DMS53 treated with DMSO at 0.1 percent for 48 hours (cell line): Measurements from ENCODE around the gene KRTAP9-6.
"Not testable (repeated sequence)": the region's sequence is repeated elsewhere in the genome, so short reads cannot be mapped to it uniquely, and the experiment has no call there.

Experiments
- DNase-seq: peaks from one replicate; lab custom pipeline; 2025; ENCODE audit not compliant: unreplicated experiment; lab: John Stamatoyannopoulos, UW

The KRTAP9-6 gene

GRCh38 chr17:41271323-41271722 is 6.1 kb downstream of the KRTAP9-6 start:
- DNase-seq: not testable (repeated sequence)

- DNase-seq: no peak
Observed at GRCh38 chr17:41271858-41272257, 6.7 kb downstream of the KRTAP9-6 start.

- DNase-seq: not testable (repeated sequence)
Observed at GRCh38 chr17:41275648-41276190, 10.5 kb downstream of the KRTAP9-6 start, which contains the start of gene KRTAP9-7. Gene KRTAP9-7, plus strand, starts transcription at chr17:41275698. Its CDS starts 0 bp downstream, at chr17:41275698.

- no peak for DNase-seq
Observed at GRCh38 chr17:41278176-41278955, 13.2 kb downstream of the KRTAP9-6 start.

- DNase-seq: no peak
Observed at GRCh38 chr17:41284043-41284442, 18.9 kb downstream of the KRTAP9-6 start.

- no peak for DNase-seq
Observed at GRCh38 chr17:41284546-41284945, 19.4 kb downstream of the KRTAP9-6 start.

GRCh38 chr17:41287050-41287449 is 21.9 kb downstream of the KRTAP9-6 start:
- no peak for DNase-seq

GRCh38 chr17:41294016-41294415 is 28.8 kb downstream of the KRTAP9-6 start:
- no peak for DNase-seq

GRCh38 chr17:41296846-41297245 is 31.7 kb downstream of the KRTAP9-6 start:
- no peak for DNase-seq

- no peak for DNase-seq
Observed at GRCh38 chr17:41298458-41299135, 33.4 kb downstream of the KRTAP9-6 start.

- no peak for DNase-seq
Observed at GRCh38 chr17:41301204-41301790, 36.1 kb downstream of the KRTAP9-6 start.

- no peak for DNase-seq
Observed at GRCh38 chr17:41301916-41302901, 37.0 kb downstream of the KRTAP9-6 start, which contains the start of gene KRTAP29-1. Gene KRTAP29-1, minus strand, starts transcription at chr17:41302851. Its CDS starts 0 bp downstream, at chr17:41302851.

- no peak for DNase-seq
Observed at GRCh38 chr17:41302981-41303380, 37.8 kb downstream of the KRTAP9-6 start.

GRCh38 chr17:41304091-41304490 is 38.9 kb downstream of the KRTAP9-6 start:
- no peak for DNase-seq

- no peak for DNase-seq
Observed at GRCh38 chr17:41307647-41308046, 42.5 kb downstream of the KRTAP9-6 start.

- DNase-seq: peak; percentile 58
Observed at GRCh38 chr17:41308251-41308917, 43.2 kb downstream of the KRTAP9-6 start.

GRCh38 chr17:41308918-41309359 is 43.8 kb downstream of the KRTAP9-6 start, which contains the start of gene KRTAP16-1:
Gene KRTAP16-1, minus strand, starts transcription at chr17:41309309. Its CDS starts 56 bp downstream, at chr17:41309253.
- no peak for DNase-seq

GRCh38 chr17:41311111-41311510 is 45.9 kb downstream of the KRTAP9-6 start:
- DNase-seq: no peak

GRCh38 chr17:41315204-41315794 is 50.1 kb downstream of the KRTAP9-6 start, which contains the start of gene KRTAP17-1:
Gene KRTAP17-1, minus strand, starts transcription at chr17:41315710. Its CDS starts 60 bp downstream, at chr17:41315650.
- DNase-seq: no peak
